Coronary artery (tissue), 2 donors: ENCODE data around the gene CACNA1C.
A peak's percentile ranks its signal among the peaks of the same experiment; 100 is the strongest.

Source experiments
- DNase-seq: peaks from one replicate; pipeline ENCODE4 v3.0.0-alpha.2; 2017; ENCODE audit warnings: low spot score
- H3K27ac ChIP-seq, 2 donors: fragments of 200-600 bp; sonication (generic); one replicate each; pipeline ENCODE4 v1.5.1; 2016 to 2019
- H3K4me3 ChIP-seq: fragments of 200-600 bp; sonication (generic); 2 replicates; pipeline ENCODE4 v1.5.1; 2016; ENCODE audit warnings: mild to moderate bottlenecking, moderate library complexity
- CTCF ChIP-seq: fragments of 200-600 bp; sonication (generic); IDR thresholded peaks from one replicate; pipeline ENCODE4 v1.5.1; 2019; ENCODE audit warnings: antibody characterized with exemption

CACNA1C gene

GRCh38 chr12:2218706-2219105, 165.9 kb downstream of the CACNA1C start:
- TF ChIP-seq CTCF, result no peak
- no peak overlapping the region for H3K27ac ChIP-seq

GRCh38 chr12:2221030-2221621, 168.3 kb downstream of the CACNA1C start:
- H3K27ac ChIP-seq, result peak overlapping the region in 1 of 2 donors; percentile 10
- H3K4me3 ChIP-seq, result no peak overlapping the region
- no peak for DNase-seq
- TF ChIP-seq CTCF, result no peak

More at GRCh38 chr12:2218706-2219105, 165.9 kb downstream of the CACNA1C start:
- DNase-seq, result no peak
- H3K4me3 ChIP-seq, result no peak overlapping the region

GRCh38 chr12:2222691-2223090, 169.9 kb downstream of the CACNA1C start:
- no peak for DNase-seq

GRCh38 chr12:2224961-2225360, 172.2 kb downstream of the CACNA1C start:
- TF ChIP-seq CTCF, result no peak
- Histone ChIP-seq H3K4me3 (no peak overlapping the region), H3K27ac (no peak overlapping the region)
- DNase-seq, result no peak

More at GRCh38 chr12:2222691-2223090, 169.9 kb downstream of the CACNA1C start:
- Histone ChIP-seq H3K27ac (no peak overlapping the region), H3K4me3 (no peak overlapping the region)
- TF ChIP-seq CTCF, result no peak

- TF ChIP-seq CTCF, result no peak
- no peak overlapping the region for H3K4me3 ChIP-seq
- no peak for DNase-seq
- H3K27ac ChIP-seq, result no peak overlapping the region
Observed at GRCh38 chr12:2225696-2226095, 172.9 kb downstream of the CACNA1C start.

GRCh38 chr12:2226641-2227040, 173.9 kb downstream of the CACNA1C start:
- TF ChIP-seq CTCF, result no peak
- DNase-seq, result no peak
- no peak overlapping the region for H3K27ac ChIP-seq
- no peak overlapping the region for H3K4me3 ChIP-seq

GRCh38 chr12:2227360-2227759, 174.6 kb downstream of the CACNA1C start:
- Histone ChIP-seq H3K27ac (no peak overlapping the region), H3K4me3 (no peak overlapping the region)
- TF ChIP-seq CTCF, result no peak
- DNase-seq, result no peak
